GM12878 (cell line): ENCODE results near the gene RPL22L1. TPM values are rescaled to one million over a fixed set of nuclear protein-coding genes. Genes with fewer than 3 reads are reported as not detected.

Source experiments
- ATAC-seq: fragments of 200-7000 bp; cut with Tn5 transposase; 3 replicates; pipeline ENCODE4 v1.9.1; 2020; ENCODE audit warnings: mild to moderate bottlenecking, moderate library complexity
- BruUV-seq: library from RNA; stranded (reverse); fragments of 400-500 nt; replicated peaks from 2 replicates; lab custom pipeline; 2021; lab: Mats Ljungman, UMichigan
- CTCF ChIA-PET: fragments of 300-600 bp; sonication (Branson Sonifier 250); formaldehyde crosslinking; extraction: SDS; loops from one replicate; lab custom pipeline; 2021; ENCODE audit warnings: inconsistent platforms; lab: Yijun Ruan, JAX
- POLR2A ChIA-PET: fragments of 350-600 bp; formaldehyde crosslinking; extraction: SDS; loops from one replicate; lab custom pipeline; 2021; ENCODE audit warnings: inconsistent platforms; lab: Charles Lee
- RAD21 ChIA-PET: fragments of 300-600 bp; sonication (Branson Sonifier 250); formaldehyde crosslinking; loops from one replicate; lab custom pipeline; 2023; ENCODE audit warnings: antibody characterized with exemption; ENCODE audit not compliant: unreplicated experiment; lab: Charles Lee
- SMC1A ChIA-PET: fragments of 300-600 bp; sonication (Branson Sonifier 250); formaldehyde crosslinking; loops from one replicate; lab custom pipeline; 2023; ENCODE audit not compliant: unreplicated experiment, uncharacterized antibody; lab: Charles Lee
- DNase-seq: peaks from one replicate; pipeline ENCODE4 v3.0.0-alpha.2; 2011; ENCODE audit warnings: low read depth, low spot score
- FAIRE-seq: peaks from 3 replicates; lab custom pipeline; 2011; peaks lifted over from hg19 to GRCh38; lab: Jason Lieb, UNC
- H2AFZ ChIP-seq: 2 replicates; pipeline ENCODE4 v1.6.0; 2011; ENCODE audit warnings: low read depth, low read length, control low read depth; ENCODE audit not compliant: control insufficient read depth
- H3K27ac ChIP-seq: 2 replicates; pipeline ENCODE4 v1.5.1; 2011; ENCODE audit warnings: control low read depth; ENCODE audit not compliant: control insufficient read depth, insufficient read depth
- H3K27me3 ChIP-seq, 2 experiments: replicated peaks in 1 of 2; 2 replicates each; pipeline versions ENCODE4 v1.6.0 to v1.6.1; 2011; ENCODE audit warnings: low read length in 1 of 2; ENCODE audit not compliant: control insufficient read depth in 2 of 2, insufficient read depth in 2 of 2
- H3K36me3 ChIP-seq, 2 experiments: 2 replicates each; pipeline ENCODE4 v1.5.1; 2011; ENCODE audit warnings: low read length in 1 of 2; ENCODE audit not compliant: control insufficient read depth in 2 of 2, insufficient read depth in 2 of 2
- H3K4me1 ChIP-seq: 2 replicates; pipeline ENCODE4 v1.6.1; 2011; ENCODE audit warnings: mild to moderate bottlenecking, low read length, moderate library complexity, mixed read lengths; ENCODE audit not compliant: control insufficient read depth, insufficient read depth
- H3K4me2 ChIP-seq: 2 replicates; pipeline ENCODE4 v1.6.0; 2011; ENCODE audit warnings: control low read depth; ENCODE audit not compliant: control insufficient read depth, insufficient read depth
- H3K4me3 ChIP-seq: fragments of 200-600 bp; sonication (generic); 2 replicates; pipeline ENCODE4 v1.5.1; 2016
- H3K79me2 ChIP-seq: 2 replicates; pipeline ENCODE4 v1.6.0; 2011; ENCODE audit warnings: low read length; ENCODE audit not compliant: control insufficient read depth, insufficient read depth
- H3K9ac ChIP-seq: 2 replicates; pipeline ENCODE4 v1.8.0; 2011; ENCODE audit warnings: low read length, control low read depth, mixed read lengths; ENCODE audit not compliant: control insufficient read depth, insufficient read depth
- H3K9me3 ChIP-seq: replicated peaks from 3 replicates; pipeline ENCODE4 v1.5.1; 2011; ENCODE audit warnings: mild to moderate bottlenecking, low read length; ENCODE audit not compliant: control insufficient read depth, insufficient read depth
- H4K20me1 ChIP-seq: 2 replicates; pipeline ENCODE4 v1.6.0; 2011; ENCODE audit not compliant: control insufficient read depth, insufficient read depth
- NFIC ChIP-seq: IDR thresholded peaks from 2 replicates; pipeline ENCODE4 v1.6.1; 2012; ENCODE audit warnings: low read depth, mild to moderate bottlenecking, inconsistent platforms, low read length, moderate library complexity
- REST ChIP-seq: IDR thresholded peaks from 2 replicates; pipeline ENCODE4 v1.6.1; 2012; ENCODE audit warnings: mild to moderate bottlenecking, low read depth, low read length
- ZBED1 ChIP-seq: IDR thresholded peaks from 2 replicates; pipeline ENCODE4 v1.6.1; 2016; ENCODE audit warnings: borderline replicate concordance
- WGBS: methylation state at CpG from one replicate; pipeline ENCODE4 v1.1.6; 2016; ENCODE audit warnings: low lambda C conversion rate; ENCODE audit not compliant: insufficient replicate concordance, insufficient coverage; ENCODE audit errors: missing lambda C conversion rate; 5-methylcytosine and 5-hydroxymethylcytosine counted together
- in situ Hi-C: fragments of 300-500 bp; cut with MboI; formaldehyde crosslinking; loops from 9 replicates; pipeline ENCODE4 v1.14.3; 2018; ENCODE audit warnings: mixed read lengths
- intact Hi-C: fragments of 100-400 bp; cut with micrococcal nuclease; formaldehyde crosslinking; loops from one replicate; pipeline ENCODE4 v1.14.2; 2022; ENCODE audit not compliant: unreplicated experiment
- polyA plus RNA-seq, 11 experiments: library from polyadenylated mRNA; depleted of rRNA in 4 of 11; unstranded in 6 of 11; stranded (reverse) in 5 of 11; fragments of >200 nt; fragmentation: Nextera tagmentation in 4 of 11; fragmentation: Illumina TruSeq in 1 of 11; extraction: Ambion mirVana in 4 of 11; extraction: Trizol in 1 of 11; gene quantifications; 1 replicate in 1 of 11; 2 replicates in 10 of 11; pipeline versions ENCODE4 v1.2.1 to v1.2.3, GENCODE V29; 2011 to 2016; ENCODE audit warnings: inconsistent platforms in 2 of 11, missing spikeins in 2 of 11, low read depth in 1 of 11
- total RNA-seq, 4 experiments: library from RNA; depleted of rRNA in 3 of 4; stranded (reverse); fragments of >200 nt in 3 of 4; fragmentation: Illumina TruSeq in 1 of 4; extraction: Trizol in 1 of 4; gene quantifications; 2 replicates each; pipeline versions ENCODE4 v1.2.1 to v1.2.3, GENCODE V29; 2013 to 2021

RPL22L1 gene
- total and polyA plus RNA-seq, 10 of the 15 experiments (the other 5 are each of a cell fraction or from before 2014, with no cell fraction given), result 203 to 803 (median 422) TPM

- no peaks in the 10 kb centered on the region; the same call in 1 of the 2 replicates for H3K4me1 ChIP-seq
- ChIA-PET SMC1A (no interaction called here), RAD21 (no interaction called here), POLR2A (no interaction called here), CTCF (interaction anchor here (0.7 kb wide), 1 partner anchor 60 kb away, joined by 3 read pairs; no protein-coding TSS in a partner anchor)
- FAIRE-seq, result no peak
- no TSS peak for BruUV-seq
- no peaks in the 10 kb centered on the region for H3K36me3 ChIP-seq
- no peak for DNase-seq
- H3K4me2 ChIP-seq, result peak overlapping the region; percentile 93
- H3K4me3 ChIP-seq, result peak overlapping the region; percentile 80
- H2AFZ ChIP-seq, result peak overlapping the region; percentile 87
- no peak for TF ChIP-seq NFIC
- no peak for TF ChIP-seq REST
- no peak for TF ChIP-seq ZBED1
- peaks cover 8% of the 10 kb centered on the region for H3K9me3 ChIP-seq
- in situ Hi-C loops, result no loop called here
- no peak overlapping the region for H3K27ac ChIP-seq
- no peaks in the 10 kb centered on the region for H4K20me1 ChIP-seq
- peak overlapping the region; percentile 59; the same call in 1 of the 2 replicates for H3K9ac ChIP-seq
- intact Hi-C loops, result loop anchor here (5.0 kb wide), 1 partner anchor 35 kb away; the partner anchor contains the start of gene RPL22L1
- peak; percentile 38 for ATAC-seq
- WGBS, result 12% methylated on average over 22 of the region's 33 CpGs
- 0 out of 4 replicates have a peak, but pooled peaks cover 0 to 3% of the 10 kb centered on the region in 2 experiments for H3K27me3 ChIP-seq
- H3K79me2 ChIP-seq, result no peaks in the 10 kb centered on the region
Observed at GRCh38 chr3:170907637-170908234, 37.7 kb upstream of the RPL22L1 start.
